Keratinocyte (primary cell): ENCODE results near the gene SLITRK6. TPM values are rescaled to one million over a fixed set of nuclear protein-coding genes. Genes with fewer than 3 reads are reported as not detected.

Experiments
- DNase-seq: peaks from one replicate; pipeline ENCODE4 v3.0.0-alpha.2; 2011; ENCODE audit warnings: low read depth, missing footprints, low spot score
- FAIRE-seq: peaks from 2 replicates; lab custom pipeline; 2011; peaks lifted over from hg19 to GRCh38; lab: Jason Lieb, UNC
- H2AFZ ChIP-seq: 2 replicates; pipeline ENCODE4 v1.6.0; 2012; ENCODE audit warnings: low read length, control low read depth, inconsistent platforms; ENCODE audit not compliant: control insufficient read depth
- H3K27ac ChIP-seq: 2 replicates; pipeline ENCODE4 v1.5.1; 2011; ENCODE audit warnings: low read length; ENCODE audit not compliant: control insufficient read depth, insufficient read depth
- H3K27me3 ChIP-seq: 3 replicates; pipeline ENCODE4 v1.6.0; 2011; ENCODE audit warnings: low read length; ENCODE audit not compliant: control insufficient read depth, insufficient read depth; ENCODE audit errors: extremely low read depth
- H3K36me3 ChIP-seq, 2 experiments: 2 replicates in 1 of 2; 3 replicates in 1 of 2; pipeline ENCODE4 v1.5.1; 2011; ENCODE audit warnings: low read length in 2 of 2, mild to moderate bottlenecking in 1 of 2; ENCODE audit not compliant: control insufficient read depth in 2 of 2, insufficient read depth in 2 of 2; ENCODE audit errors: extremely low read depth in 1 of 2
- H3K4me1 ChIP-seq: 3 replicates; pipeline ENCODE4 v1.5.1; 2011; ENCODE audit warnings: low read length; ENCODE audit not compliant: control insufficient read depth, insufficient read depth; ENCODE audit errors: extremely low read depth
- H3K4me2 ChIP-seq: 3 replicates; pipeline ENCODE4 v1.6.0; 2011; ENCODE audit warnings: low read depth, low read length; ENCODE audit not compliant: control insufficient read depth, insufficient read depth; ENCODE audit errors: extremely low read depth
- H3K4me3 ChIP-seq, 3 experiments: fragments of 200-600 bp in 1 of 3; sonication (generic) in 1 of 3; 2 replicates in 2 of 3; 3 replicates in 1 of 3; pipeline ENCODE4 v1.5.1; 2011 to 2016; ENCODE audit warnings: low read length in 3 of 3, mild to moderate bottlenecking in 3 of 3, control low read depth in 2 of 3, inconsistent platforms in 1 of 3, low read depth in 1 of 3, mixed read lengths in 1 of 3, mixed run types in 1 of 3, moderate library complexity in 1 of 3; ENCODE audit not compliant: control insufficient read depth in 2 of 3, insufficient read depth in 2 of 3; ENCODE audit errors: extremely low read depth in 1 of 3
- H3K79me2 ChIP-seq: 2 replicates; pipeline ENCODE4 v1.6.0; 2012; ENCODE audit warnings: low read length; ENCODE audit not compliant: control insufficient read depth, insufficient read depth
- H3K9ac ChIP-seq: 3 replicates; pipeline ENCODE4 v1.6.0; 2011; ENCODE audit warnings: low read length; ENCODE audit not compliant: control insufficient read depth, insufficient read depth; ENCODE audit errors: extremely low read depth
- H3K9me1 ChIP-seq: 3 replicates; pipeline ENCODE4 v1.6.0; 2011; ENCODE audit warnings: low read length; ENCODE audit not compliant: control insufficient read depth, insufficient read depth; ENCODE audit errors: extremely low read depth
- H3K9me3 ChIP-seq: 2 replicates; pipeline ENCODE4 v1.5.1; 2012; ENCODE audit warnings: low read depth, low read length; ENCODE audit not compliant: control insufficient read depth
- H4K20me1 ChIP-seq: 3 replicates; pipeline ENCODE4 v1.6.0; 2011; ENCODE audit warnings: low read length; ENCODE audit not compliant: control insufficient read depth, insufficient read depth; ENCODE audit errors: extremely low read depth
- CTCF ChIP-seq, 3 experiments: IDR thresholded peaks in 1 of 3; conservative IDR thresholded peaks in 1 of 3; optimal IDR thresholded peaks in 1 of 3; 2 replicates in 2 of 3; 3 replicates in 1 of 3; pipeline versions ENCODE3 to v1.5.1; 2011; ENCODE audit warnings: low read length in 3 of 3, mild to moderate bottlenecking in 3 of 3, moderate library complexity in 2 of 3, control low read depth in 1 of 3, inconsistent platforms in 1 of 3; ENCODE audit not compliant: insufficient read depth in 2 of 3; ENCODE audit errors: extremely low read depth in 1 of 3
- EZH2 ChIP-seq: IDR thresholded peaks from one replicate; pipeline ENCODE4 v1.6.1; 2012; ENCODE audit warnings: inconsistent platforms, mild to moderate bottlenecking, low read length, moderate library complexity
- dilution Hi-C: fragments of 300-500 bp; cut with MboI; formaldehyde crosslinking; loops from one replicate; pipeline ENCODE4 v1.7.0; 2020; ENCODE audit warnings: low sequenced_read_pairs; ENCODE audit not compliant: extremely low pct_ligation_motif_present
- polyA plus RNA-seq, 5 experiments: library from polyadenylated mRNA; depleted of rRNA in 3 of 5; stranded (reverse) in 3 of 5; stranded (forward) in 1 of 5; unstranded in 1 of 5; fragments of >200 nt; gene quantifications; 1 replicate in 1 of 5; 2 replicates in 3 of 5; 3 replicates in 1 of 5; pipeline versions ENCODE4 v1.2.1 to v1.2.3, GENCODE V29; 2011 to 2012; ENCODE audit warnings: missing spikeins in 2 of 5, low read depth in 1 of 5, low replicate concordance in 1 of 5

Gene SLITRK6
- polyA plus RNA-seq, 1 donor (not counting 4 experiments of a cell fraction or from before 2014, with no cell fraction given), result 12.3 TPM

- no peaks in the 10 kb centered on the region for H3K36me3 ChIP-seq
- no peaks in the 10 kb centered on the region for H3K27me3 ChIP-seq
- H4K20me1 ChIP-seq, result no peaks in the 10 kb centered on the region
- dilution Hi-C loops, result loop anchor here (25.0 kb wide), 1 partner anchor 879 kb away; no protein-coding TSS in a partner anchor
- no peak overlapping the region for H3K4me2 ChIP-seq
- no peaks in the 10 kb centered on the region for H3K9me3 ChIP-seq
- no peak overlapping the region for H3K27ac ChIP-seq
- H3K4me3 ChIP-seq, result no peak overlapping the region
- H3K9me1 ChIP-seq, result no peaks in the 10 kb centered on the region
- H3K79me2 ChIP-seq, result no peaks in the 10 kb centered on the region
- FAIRE-seq, result no peak
- H2AFZ ChIP-seq, result no peak overlapping the region
- TF ChIP-seq EZH2 (no peak), CTCF (optimal IDR thresholded peaks at IDR 0.05 in 1 of 3, IDR thresholded peaks at IDR 0.05 in 1 of 3, conservative IDR thresholded peaks at IDR 0.05 in 1 of 3; ENCODE audit: extremely low read depth in 1 of 3, insufficient read depth in 2 of 3, low read length in 3 of 3) (no peak)
- H3K4me1 ChIP-seq, result no peaks in the 10 kb centered on the region
- DNase-seq, result no peak
- H3K9ac ChIP-seq, result no peak overlapping the region
Observed at GRCh38 chr13:85816413-85816812, 17.2 kb upstream of the SLITRK6 start.

GRCh38 chr13:85812282-85812681 lies 13.1 kb upstream of the SLITRK6 start:
- Histone ChIP-seq H3K79me2 (no peaks in the 10 kb centered on the region), H3K36me3 (no peaks in the 10 kb centered on the region), H3K9me1 (no peaks in the 10 kb centered on the region), H3K4me1 (no peaks in the 10 kb centered on the region), H2AFZ (peak overlapping the region; percentile 22), H3K27ac (no peak overlapping the region), H4K20me1 (no peaks in the 10 kb centered on the region), H3K4me3 (no peak overlapping the region), H3K9me3 (no peaks in the 10 kb centered on the region), H3K4me2 (no peak overlapping the region), H3K27me3 (no peaks in the 10 kb centered on the region), H3K9ac (no peak overlapping the region)
- dilution Hi-C loops, result loop anchor here (25.0 kb wide), 1 partner anchor 875 kb away; no protein-coding TSS in a partner anchor
- TF ChIP-seq CTCF (optimal IDR thresholded peaks at IDR 0.05 in 1 of 3, IDR thresholded peaks at IDR 0.05 in 1 of 3, conservative IDR thresholded peaks at IDR 0.05 in 1 of 3; ENCODE audit: extremely low read depth in 1 of 3, insufficient read depth in 2 of 3, low read length in 3 of 3), result no peak
- FAIRE-seq, result no peak
- DNase-seq, result no peak
